Measurements from ENCODE around the gene NAA20. TPM values are rescaled to one million over a fixed set of nuclear protein-coding genes. Genes with fewer than 3 reads are reported as not detected.

NAA20 gene
- total RNA-seq (2012; rRNA removed) = 45.4 and 52.5 TPM in 2 replicates

- Histone ChIP-seq H3K4me2 (ENCODE audit: low read length) (peak within 1 kb of the TSS; percentile 97), H3K4me1 (ENCODE audit: control insufficient read depth, insufficient read depth, low read length) (peaks cover 13% of the 10 kb centered on the region), H3K36me3 (ENCODE audit: insufficient read depth, low read length) (peaks cover 5% of the 10 kb centered on the region), H3K27me3 (ENCODE audit: control insufficient read depth, insufficient read depth, low read length) (no peaks in the 10 kb centered on the region), H3K9me3 (replicated peaks; ENCODE audit: low read length) (no peaks in the 10 kb centered on the region), H3K4me3 (ENCODE audit: low read length) (peak within 1 kb of the TSS; percentile 97), H3K9ac (ENCODE audit: low read depth, low read length) (peak within 1 kb of the TSS; percentile 97)
These were observed at the start of gene NAA20 for GRCh38 chr20:20017001-20017843. TSS of gene NAA20 (plus strand) at chr20:20017362. CDS start at chr20:20017397, 35 bp downstream.

- Histone ChIP-seq H3K4me2 (ENCODE audit: low read length) (no peak overlapping the region), H3K27me3 (ENCODE audit: control insufficient read depth, insufficient read depth, low read length) (no peaks in the 10 kb centered on the region), H3K4me1 (ENCODE audit: control insufficient read depth, insufficient read depth, low read length) (peaks cover 12% of the 10 kb centered on the region), H3K4me3 (ENCODE audit: low read length) (no peak overlapping the region), H3K36me3 (ENCODE audit: insufficient read depth, low read length) (no peaks in the 10 kb centered on the region), H3K9ac (ENCODE audit: low read depth, low read length) (no peak overlapping the region), H3K9me3 (replicated peaks; ENCODE audit: low read length) (no peaks in the 10 kb centered on the region)
These were observed 49.7 kb upstream of the NAA20 start for GRCh38 chr20:19967445-19967844.

GRCh38 chr20:19968028-19968427 lies 49.1 kb upstream of the NAA20 start:
- Histone ChIP-seq H3K36me3 (ENCODE audit: insufficient read depth, low read length) (no peaks in the 10 kb centered on the region), H3K9me3 (replicated peaks; ENCODE audit: low read length) (no peaks in the 10 kb centered on the region), H3K27me3 (ENCODE audit: control insufficient read depth, insufficient read depth, low read length) (no peaks in the 10 kb centered on the region), H3K4me3 (ENCODE audit: low read length) (no peak overlapping the region), H3K9ac (ENCODE audit: low read depth, low read length) (no peak overlapping the region), H3K4me2 (ENCODE audit: low read length) (no peak overlapping the region), H3K4me1 (ENCODE audit: control insufficient read depth, insufficient read depth, low read length) (peaks cover 12% of the 10 kb centered on the region)

- no peak overlapping the region for H3K4me3 ChIP-seq (ENCODE audit: low read length)
- H3K27me3 ChIP-seq (ENCODE audit: control insufficient read depth, insufficient read depth, low read length) = no peaks in the 10 kb centered on the region
- no peak overlapping the region for H3K4me2 ChIP-seq (ENCODE audit: low read length)
- H3K9ac ChIP-seq (ENCODE audit: low read depth, low read length) = no peak overlapping the region
- H3K9me3 ChIP-seq (replicated peaks; ENCODE audit: low read length) = no peaks in the 10 kb centered on the region
- peaks cover 13% of the 10 kb centered on the region for H3K4me1 ChIP-seq (ENCODE audit: control insufficient read depth, insufficient read depth, low read length)
- H3K36me3 ChIP-seq (ENCODE audit: insufficient read depth, low read length) = no peaks in the 10 kb centered on the region
These were observed 48.6 kb upstream of the NAA20 start for GRCh38 chr20:19968466-19969073.

- no peak overlapping the region for H3K4me2 ChIP-seq (ENCODE audit: low read length)
- H3K4me1 ChIP-seq (ENCODE audit: control insufficient read depth, insufficient read depth, low read length) = peaks cover 16% of the 10 kb centered on the region
- H3K4me3 ChIP-seq (ENCODE audit: low read length) = no peak overlapping the region
- H3K27me3 ChIP-seq (ENCODE audit: control insufficient read depth, insufficient read depth, low read length) = no peaks in the 10 kb centered on the region
- no peaks in the 10 kb centered on the region for H3K9me3 ChIP-seq (replicated peaks; ENCODE audit: low read length)
- H3K9ac ChIP-seq (ENCODE audit: low read depth, low read length) = no peak overlapping the region
- H3K36me3 ChIP-seq (ENCODE audit: insufficient read depth, low read length) = no peaks in the 10 kb centered on the region
These were observed 48.1 kb upstream of the NAA20 start for GRCh38 chr20:19969106-19969505.

GRCh38 chr20:19969507-19970255 lies 47.5 kb upstream of the NAA20 start:
- peaks cover 17% of the 10 kb centered on the region for H3K4me1 ChIP-seq (ENCODE audit: control insufficient read depth, insufficient read depth, low read length)
- H3K4me3 ChIP-seq (ENCODE audit: low read length) = no peak overlapping the region
- H3K9me3 ChIP-seq (replicated peaks; ENCODE audit: low read length) = no peaks in the 10 kb centered on the region
- H3K36me3 ChIP-seq (ENCODE audit: insufficient read depth, low read length) = no peaks in the 10 kb centered on the region
- no peak overlapping the region for H3K9ac ChIP-seq (ENCODE audit: low read depth, low read length)
- H3K4me2 ChIP-seq (ENCODE audit: low read length) = no peak overlapping the region
- H3K27me3 ChIP-seq (ENCODE audit: control insufficient read depth, insufficient read depth, low read length) = no peaks in the 10 kb centered on the region

- Histone ChIP-seq H3K27me3 (ENCODE audit: control insufficient read depth, insufficient read depth, low read length) (no peaks in the 10 kb centered on the region), H3K36me3 (ENCODE audit: insufficient read depth, low read length) (no peaks in the 10 kb centered on the region), H3K9me3 (replicated peaks; ENCODE audit: low read length) (no peaks in the 10 kb centered on the region), H3K9ac (ENCODE audit: low read depth, low read length) (no peak overlapping the region), H3K4me2 (ENCODE audit: low read length) (no peak overlapping the region), H3K4me3 (ENCODE audit: low read length) (no peak overlapping the region), H3K4me1 (ENCODE audit: control insufficient read depth, insufficient read depth, low read length) (peaks cover 12% of the 10 kb centered on the region)
These were observed 46.9 kb upstream of the NAA20 start for GRCh38 chr20:19970256-19970765.

GRCh38 chr20:19971116-19971515 lies 46.0 kb upstream of the NAA20 start:
- H3K27me3 ChIP-seq (ENCODE audit: control insufficient read depth, insufficient read depth, low read length) = no peaks in the 10 kb centered on the region
- H3K4me1 ChIP-seq (ENCODE audit: control insufficient read depth, insufficient read depth, low read length) = peaks cover 12% of the 10 kb centered on the region
- H3K4me3 ChIP-seq (ENCODE audit: low read length) = no peak overlapping the region
- no peaks in the 10 kb centered on the region for H3K9me3 ChIP-seq (replicated peaks; ENCODE audit: low read length)
- no peaks in the 10 kb centered on the region for H3K36me3 ChIP-seq (ENCODE audit: insufficient read depth, low read length)
- H3K9ac ChIP-seq (ENCODE audit: low read depth, low read length) = no peak overlapping the region
- H3K4me2 ChIP-seq (ENCODE audit: low read length) = no peak overlapping the region

GRCh38 chr20:19973961-19974629 lies 43.1 kb upstream of the NAA20 start:
- no peaks in the 10 kb centered on the region for H3K9me3 ChIP-seq (replicated peaks; ENCODE audit: low read length)
- peak overlapping the region; percentile 94 for H3K4me2 ChIP-seq (ENCODE audit: low read length)
- H3K9ac ChIP-seq (ENCODE audit: low read depth, low read length) = peak overlapping the region; percentile 89
- peak overlapping the region; percentile 90 for H3K4me3 ChIP-seq (ENCODE audit: low read length)
- H3K4me1 ChIP-seq (ENCODE audit: control insufficient read depth, insufficient read depth, low read length) = peaks cover 31% of the 10 kb centered on the region
- H3K27me3 ChIP-seq (ENCODE audit: control insufficient read depth, insufficient read depth, low read length) = no peaks in the 10 kb centered on the region
- H3K36me3 ChIP-seq (ENCODE audit: insufficient read depth, low read length) = peaks cover 10% of the 10 kb centered on the region

GRCh38 chr20:19974630-19975435 lies 42.3 kb upstream of the NAA20 start:
- Histone ChIP-seq H3K4me1 (ENCODE audit: control insufficient read depth, insufficient read depth, low read length) (peaks cover 32% of the 10 kb centered on the region), H3K36me3 (ENCODE audit: insufficient read depth, low read length) (peaks cover 10% of the 10 kb centered on the region), H3K4me3 (ENCODE audit: low read length) (peak overlapping the region; percentile 90), H3K27me3 (ENCODE audit: control insufficient read depth, insufficient read depth, low read length) (no peaks in the 10 kb centered on the region), H3K4me2 (ENCODE audit: low read length) (peak overlapping the region; percentile 94), H3K9ac (ENCODE audit: low read depth, low read length) (peak overlapping the region; percentile 89), H3K9me3 (replicated peaks; ENCODE audit: low read length) (no peaks in the 10 kb centered on the region)

Measured in skeletal muscle satellite cell (primary cell).